HG02938 (cell line): ENCODE results near the gene NFATC1.
"Not testable (repeated sequence)": the region's sequence is repeated elsewhere in the genome, so short reads cannot be mapped to it uniquely, and the experiment has no call there.

Experiments used
- ATAC-seq: cut with Tn5 transposase; IDR thresholded peaks from one replicate; pipeline ENCODE4 v1.9.1; 2021; ENCODE audit warnings: mild to moderate bottlenecking, moderate library complexity; ENCODE audit not compliant: unreplicated experiment

Gene NFATC1

DNA sequence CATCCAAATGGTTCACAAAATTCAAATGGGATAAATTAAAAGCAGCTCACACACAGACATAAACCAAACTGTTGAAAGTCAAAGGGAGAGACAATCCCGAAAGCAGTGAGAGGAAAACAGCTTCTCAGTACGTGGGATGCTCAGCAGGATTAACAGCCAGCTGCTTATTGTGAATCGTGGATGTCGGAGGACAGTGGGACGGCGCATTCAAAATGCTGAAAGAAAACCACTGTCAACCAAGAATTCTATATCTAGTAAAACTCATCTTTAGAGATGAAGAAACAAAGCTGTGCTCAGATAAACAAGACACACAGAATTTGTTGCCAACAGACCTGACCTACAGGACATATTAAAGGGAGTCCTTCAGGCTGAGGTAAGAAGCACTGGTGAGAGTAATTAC is 102.9 kb downstream of the NFATC1 start:
- no peak for ATAC-seq

DNA sequence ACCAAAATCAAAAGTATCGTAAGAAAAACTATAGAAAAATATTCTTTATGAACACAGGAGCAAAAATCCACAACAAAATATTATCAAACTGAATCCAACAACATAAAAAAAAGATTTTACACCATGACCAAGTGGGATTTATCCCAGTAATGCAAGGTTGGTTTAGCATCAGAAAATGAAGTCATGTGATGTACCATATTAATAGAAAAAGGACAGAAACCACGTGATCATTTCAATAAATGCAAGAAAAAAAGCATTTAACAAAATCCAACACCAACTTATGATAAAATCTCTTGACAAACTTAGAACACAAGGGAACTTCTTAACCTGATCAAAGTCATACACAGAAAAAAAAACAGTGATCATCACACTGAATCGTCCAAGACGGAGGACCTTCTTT is 105.3 kb downstream of the NFATC1 start:
- ATAC-seq, result no peak

DNA sequence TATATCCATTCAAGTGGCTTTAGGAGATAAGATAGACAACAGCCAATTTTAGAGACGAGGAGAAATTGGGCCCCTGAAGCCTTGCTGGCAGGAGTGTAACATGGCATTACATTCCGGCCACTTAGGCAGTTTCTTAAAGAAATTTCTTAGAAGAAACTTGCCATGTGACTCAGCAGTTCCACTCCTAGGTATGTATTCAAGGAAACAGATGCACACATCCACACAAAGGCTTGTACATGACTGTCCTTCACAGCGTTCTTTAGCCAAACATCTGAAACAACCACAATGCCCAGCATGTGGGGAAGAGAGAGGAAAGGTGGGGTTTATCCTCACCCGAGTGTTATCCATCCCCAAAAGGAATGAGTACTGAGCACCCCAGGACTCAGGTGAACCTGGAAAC is 107.1 kb downstream of the NFATC1 start:
- no peak for ATAC-seq

DNA sequence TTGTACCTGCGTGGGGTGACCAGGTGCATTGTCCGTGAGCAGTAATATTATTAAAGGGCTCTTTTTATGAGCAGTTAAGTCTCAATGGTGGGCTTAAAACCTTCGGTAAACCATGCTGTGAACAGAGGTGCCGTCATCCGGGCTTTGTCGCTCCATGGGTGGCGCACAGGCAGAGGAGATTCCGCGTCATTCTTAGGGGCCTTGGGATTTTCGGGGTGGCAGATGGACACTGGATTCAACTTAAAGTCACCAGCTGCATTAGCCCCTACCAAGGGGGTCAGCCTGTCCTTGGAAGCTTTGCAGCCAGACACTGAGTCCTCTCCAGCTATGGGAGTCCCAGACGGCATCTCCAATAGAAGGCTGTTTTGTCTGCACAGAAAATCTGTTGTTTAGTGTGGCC is 107.7 kb downstream of the NFATC1 start:
- ATAC-seq, result no peak

DNA sequence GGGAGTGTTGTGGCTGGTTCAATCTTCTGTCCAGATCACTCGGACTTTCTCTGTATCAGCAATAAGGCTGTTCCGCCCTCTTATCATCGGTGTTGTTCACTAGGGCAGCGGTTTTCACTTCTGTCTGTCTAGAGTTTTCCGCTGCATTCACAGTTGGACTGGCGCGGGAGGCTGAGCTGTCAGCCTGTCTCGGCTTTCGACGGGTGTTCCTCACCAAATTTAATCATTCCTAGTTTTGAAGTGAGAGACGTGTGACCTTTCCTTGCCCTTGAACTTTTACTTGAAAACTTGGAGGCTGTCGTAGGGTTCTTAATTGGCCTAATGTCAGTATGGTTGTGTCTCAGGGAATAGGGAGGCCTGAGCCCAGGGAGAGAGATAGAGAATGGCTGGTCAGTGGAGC is 108.3 kb downstream of the NFATC1 start:
- no peak for ATAC-seq

DNA sequence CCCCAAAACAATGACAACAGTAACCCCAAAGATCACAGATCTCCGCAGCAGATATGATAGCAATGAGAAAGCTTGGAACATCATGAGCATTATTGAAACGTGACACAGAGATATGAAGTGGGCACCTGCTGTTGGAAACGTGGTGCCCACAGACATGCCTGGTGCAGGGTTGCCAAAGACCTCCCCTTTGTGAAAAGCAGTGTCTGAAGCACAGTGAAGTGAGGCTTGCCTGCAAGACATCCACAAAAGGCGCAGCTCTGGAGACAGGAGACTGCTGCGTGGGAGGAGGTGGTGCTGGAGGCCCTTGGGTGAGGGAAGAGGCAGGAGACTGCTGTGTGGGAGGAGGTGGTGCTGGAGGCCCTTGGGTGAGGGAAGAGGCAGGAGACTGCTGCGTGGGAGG is 108.8 kb downstream of the NFATC1 start:
- not testable (repeated sequence) for ATAC-seq

DNA sequence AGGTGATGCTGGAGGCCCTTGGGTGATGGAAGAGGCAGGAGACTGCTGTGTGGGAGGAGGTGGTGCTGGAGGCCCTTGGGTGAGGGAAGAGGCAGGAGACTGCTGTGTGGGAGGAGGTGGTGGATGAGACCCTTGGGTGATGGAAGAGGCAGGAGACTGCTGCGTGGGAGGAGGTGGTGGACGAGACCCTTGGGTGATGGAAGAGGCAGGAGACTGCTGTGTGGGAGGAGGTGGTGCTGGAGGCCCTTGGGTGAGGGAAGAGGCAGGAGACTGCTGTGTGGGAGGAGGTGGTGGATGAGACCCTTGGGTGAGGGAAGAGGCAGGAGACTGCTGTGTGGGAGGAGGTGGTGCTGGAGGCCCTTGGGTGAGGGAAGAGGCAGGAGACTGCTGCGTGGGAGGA is 109.7 kb downstream of the NFATC1 start:
- ATAC-seq, result not testable (repeated sequence)

DNA sequence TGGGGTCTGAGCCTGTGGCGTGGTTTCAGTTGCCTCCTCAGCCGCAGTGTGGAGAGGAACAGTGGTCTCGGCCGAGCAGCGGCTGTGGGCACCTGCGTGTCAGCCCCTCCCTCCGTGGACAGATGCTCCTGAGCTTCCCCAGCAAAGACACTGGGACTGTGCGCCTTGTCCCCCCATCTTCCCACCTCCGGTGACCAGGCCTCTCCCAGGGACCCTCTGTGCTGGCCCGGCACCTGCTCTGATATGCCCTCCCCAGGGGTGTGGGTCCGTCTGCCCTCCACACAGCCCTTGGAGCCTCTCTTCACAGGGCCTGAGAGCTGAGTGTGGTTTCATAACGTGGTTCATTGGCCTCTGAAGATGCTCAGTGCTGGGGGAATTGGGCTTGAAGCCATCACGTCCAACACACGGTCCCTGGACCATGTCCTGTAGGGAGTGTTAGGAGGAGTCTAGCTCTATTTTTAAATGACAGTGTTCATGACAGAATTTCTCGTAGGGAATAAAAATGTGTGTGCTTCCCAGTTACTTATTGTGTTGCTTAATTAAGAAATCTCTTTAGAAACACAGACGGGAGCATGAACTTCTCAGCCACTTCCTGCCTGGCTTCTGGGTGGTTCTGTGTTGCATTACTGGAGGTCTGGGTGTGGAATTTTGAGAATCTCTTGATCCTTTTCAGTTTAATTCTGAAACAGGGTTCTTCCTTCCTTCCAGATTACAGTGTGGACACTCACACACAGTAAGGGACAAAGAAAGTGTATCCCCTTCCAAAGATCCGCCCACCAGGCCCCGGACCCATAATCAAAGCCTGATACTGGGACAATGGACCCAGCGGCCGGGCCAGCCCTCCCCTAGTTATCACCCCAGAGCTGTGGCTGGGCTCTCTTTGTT is 110.7 kb downstream of the NFATC1 start:
- peak; percentile 60 for ATAC-seq

DNA sequence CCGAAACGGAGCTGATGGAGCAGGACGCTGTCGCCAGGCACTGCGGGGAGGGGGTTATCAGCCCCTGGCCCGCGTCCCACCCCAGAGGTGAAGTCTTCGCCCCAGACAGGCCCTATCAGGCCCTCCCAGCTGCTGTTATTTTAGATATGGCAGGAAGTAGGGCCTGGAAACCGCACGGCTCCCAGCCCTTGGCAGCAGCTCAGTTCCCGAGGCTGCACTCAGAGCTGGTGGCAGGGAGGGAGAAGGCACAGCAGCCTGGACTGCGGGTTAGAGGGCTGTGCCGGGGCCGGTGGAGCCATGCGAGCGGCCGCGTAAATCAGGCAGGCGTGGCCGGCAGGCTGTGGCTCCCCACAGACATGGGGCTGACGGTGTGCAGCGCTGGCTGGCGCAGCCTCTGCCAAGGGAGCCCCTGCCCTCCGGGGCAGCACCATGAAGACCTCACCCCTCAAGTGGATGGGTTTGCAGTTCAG is 111.4 kb downstream of the NFATC1 start:
- ATAC-seq, result peak; percentile 47

DNA sequence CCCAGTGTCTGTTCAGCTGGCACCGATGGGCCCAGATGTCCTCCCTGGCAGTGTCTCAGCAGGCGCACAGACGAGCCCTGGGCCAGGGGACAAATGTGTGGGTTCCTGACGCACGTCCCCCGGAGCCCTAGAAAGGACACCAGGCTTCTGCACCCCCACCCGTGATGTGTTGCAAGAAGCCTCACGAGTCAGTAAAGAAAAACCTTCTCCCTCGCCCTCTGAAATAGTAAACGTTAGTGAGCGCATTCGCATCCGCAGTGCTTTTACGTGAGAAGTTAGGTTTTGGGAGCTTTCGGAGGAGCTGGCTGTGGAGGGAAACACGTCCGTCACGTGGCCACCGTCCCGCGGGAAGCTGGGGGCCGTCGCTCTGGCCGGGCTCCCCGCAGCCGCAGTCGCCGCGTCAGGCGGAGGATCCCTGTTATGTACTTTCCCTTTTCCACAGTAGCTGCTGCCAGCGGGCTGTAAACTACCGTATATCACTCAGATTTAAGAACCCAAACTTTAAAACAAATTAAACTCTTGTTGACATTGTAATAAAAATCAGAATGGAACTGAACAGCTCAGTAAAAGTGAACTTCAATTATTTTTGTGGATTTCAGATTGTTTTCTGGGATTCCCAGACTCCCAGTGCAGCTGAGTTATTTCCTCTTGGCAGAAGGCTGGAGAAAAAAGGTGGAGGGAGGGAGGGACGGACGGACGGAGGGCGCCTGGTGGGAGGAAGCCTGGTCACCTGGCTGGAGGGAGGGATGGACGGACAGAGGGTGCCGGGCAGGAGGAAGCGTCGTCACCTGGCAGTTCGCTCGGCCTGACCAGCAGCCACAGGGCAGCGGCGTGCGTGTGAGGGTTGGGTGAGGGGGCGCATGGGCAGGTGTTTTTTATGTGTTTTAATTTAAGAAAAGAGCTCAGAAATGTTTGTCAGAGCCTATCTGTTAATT is 112.1 kb downstream of the NFATC1 start:
- ATAC-seq, result no peak

DNA sequence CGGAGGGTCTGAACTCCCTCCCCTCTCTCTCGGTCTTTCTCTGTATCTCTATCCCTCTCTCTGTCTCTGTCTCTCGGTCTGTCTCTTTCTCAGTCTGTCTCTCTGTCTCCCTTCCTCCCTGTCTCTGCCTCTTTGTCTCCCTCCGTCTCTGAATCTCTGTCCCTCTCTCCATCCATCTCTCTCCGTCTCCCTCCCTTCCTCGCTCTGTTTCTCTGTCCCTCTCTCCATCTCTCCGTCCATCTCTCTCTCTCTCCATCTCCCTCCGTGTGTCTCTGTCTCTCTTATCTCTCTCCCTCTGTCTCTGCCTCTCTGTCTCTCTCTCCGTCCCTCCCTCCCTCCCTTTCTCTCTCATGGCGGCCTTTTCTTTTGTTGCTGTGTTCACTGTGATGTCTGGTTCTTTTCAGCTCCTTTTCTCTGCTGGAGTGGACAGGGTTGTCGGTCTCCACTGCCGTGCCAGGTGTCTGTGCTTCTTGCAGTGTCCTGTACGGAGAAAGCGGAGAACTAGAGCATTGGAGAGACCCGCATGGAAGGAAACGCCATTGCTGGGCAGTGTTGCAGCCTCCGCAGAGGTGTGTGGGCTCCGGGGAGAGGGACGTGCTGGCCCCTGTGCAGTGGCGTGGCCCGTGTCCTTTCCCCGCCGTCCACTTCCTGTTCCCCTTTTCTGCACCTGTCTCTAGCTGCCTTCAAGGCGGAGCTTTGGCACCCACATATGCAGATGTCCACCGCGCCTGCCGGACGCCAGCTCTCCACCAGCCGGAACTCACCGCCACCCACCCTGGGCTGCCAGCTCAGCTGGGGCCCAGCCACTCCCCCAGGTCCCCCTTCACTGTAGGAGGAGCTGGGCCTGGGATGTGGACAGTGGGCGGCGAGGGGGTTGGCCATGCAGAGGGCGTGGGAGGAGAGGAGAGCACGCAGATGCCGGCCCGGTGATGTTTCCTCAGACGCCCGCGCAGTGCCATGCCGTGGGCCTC is 113.1 kb downstream of the NFATC1 start:
- ATAC-seq, result no peak

DNA sequence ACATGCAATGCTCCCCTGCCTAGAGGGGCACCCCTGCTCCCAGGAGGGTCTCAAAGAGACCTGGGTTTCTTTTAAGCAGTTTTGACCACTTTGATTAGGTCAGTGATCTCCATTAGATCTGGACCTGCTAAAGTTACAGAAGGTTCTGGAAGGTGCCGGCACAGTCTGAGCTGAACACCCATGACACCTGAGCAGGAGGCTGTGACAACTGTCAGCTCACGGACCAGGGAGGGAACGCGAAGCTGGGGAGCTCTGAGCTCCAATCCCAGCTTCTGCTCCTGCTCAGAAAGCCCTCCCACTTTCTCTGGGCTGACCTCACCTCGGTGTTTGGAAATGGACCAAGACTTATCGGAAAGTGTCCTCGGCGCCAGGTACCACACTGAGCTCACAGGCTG is 113.8 kb downstream of the NFATC1 start:
- ATAC-seq, result no peak

DNA sequence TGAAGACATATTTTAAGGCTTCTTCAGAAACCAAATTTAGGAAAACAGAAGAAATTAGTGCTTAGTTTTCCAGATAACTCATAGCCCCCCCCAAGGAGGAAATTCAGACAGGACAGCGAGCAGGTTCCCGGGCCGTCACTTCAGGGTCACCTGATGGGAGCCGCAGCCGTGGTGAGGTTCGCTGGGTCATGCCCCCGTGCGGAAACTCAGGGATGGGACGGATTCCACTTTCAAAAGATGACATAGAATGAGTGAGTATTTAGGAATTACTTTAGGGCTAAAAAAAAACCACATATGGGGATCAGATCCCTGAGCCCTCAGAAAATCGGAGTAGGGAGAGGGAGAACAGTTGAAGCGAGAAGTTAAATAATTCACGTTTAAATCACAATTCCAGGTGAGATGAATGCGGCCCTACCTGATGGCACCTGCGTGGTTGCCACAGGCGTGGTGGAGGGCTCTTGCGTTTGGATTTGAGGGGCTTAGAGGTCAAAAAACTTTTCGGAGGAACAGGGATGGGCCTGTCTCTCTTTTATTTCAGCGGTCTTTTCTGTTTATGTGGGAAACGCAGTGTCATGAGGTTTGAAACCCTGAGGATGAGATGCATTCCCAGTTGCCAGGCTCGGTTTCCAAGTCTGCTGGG is 114.4 kb downstream of the NFATC1 start:
- ATAC-seq, result no peak

DNA sequence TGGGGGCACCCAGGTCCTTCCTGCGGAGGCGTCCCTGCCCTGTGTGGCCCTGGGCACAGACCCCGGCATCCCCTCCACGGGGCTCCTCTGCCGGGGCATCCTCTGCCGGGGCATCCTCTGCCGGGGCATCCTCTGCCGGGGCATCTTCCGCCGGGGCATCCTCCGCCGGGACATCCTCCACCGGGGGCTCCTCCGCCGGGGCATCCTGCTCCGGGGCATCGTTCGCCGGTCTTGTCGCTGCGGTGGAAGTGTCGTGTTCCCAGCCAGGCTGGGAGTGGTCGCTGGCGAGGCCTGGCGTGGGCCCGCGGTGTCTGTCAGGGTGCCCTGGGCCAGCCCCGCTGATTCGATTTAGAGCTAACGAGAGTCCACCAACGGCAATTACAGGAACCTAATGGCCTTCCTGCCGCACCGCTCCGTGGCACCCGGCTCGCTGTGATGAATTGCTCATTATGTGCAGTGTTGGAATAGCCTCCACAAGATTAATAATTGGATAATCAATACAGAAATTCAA is 115.1 kb downstream of the NFATC1 start:
- ATAC-seq, result no peak

DNA sequence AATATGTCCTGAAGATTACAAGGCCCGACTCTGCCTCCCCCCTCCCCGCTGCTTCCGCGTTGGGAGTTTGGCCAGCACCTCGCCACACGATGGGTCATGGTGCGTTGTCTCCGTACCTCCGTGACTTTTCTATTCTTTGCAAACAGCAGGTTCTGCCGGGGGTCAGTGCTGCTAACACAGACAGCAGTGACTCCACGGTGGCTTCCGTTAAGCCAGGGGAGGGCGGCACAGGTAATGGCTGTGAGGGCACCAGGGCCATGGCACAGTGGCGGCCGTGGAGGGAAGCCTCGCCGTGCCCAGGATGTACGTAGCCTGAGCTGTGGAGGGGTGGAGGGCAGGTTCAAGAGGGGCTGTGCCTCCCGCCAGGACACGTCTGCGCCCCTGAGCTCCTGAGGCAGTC is 115.5 kb downstream of the NFATC1 start:
- ATAC-seq, result no peak

DNA sequence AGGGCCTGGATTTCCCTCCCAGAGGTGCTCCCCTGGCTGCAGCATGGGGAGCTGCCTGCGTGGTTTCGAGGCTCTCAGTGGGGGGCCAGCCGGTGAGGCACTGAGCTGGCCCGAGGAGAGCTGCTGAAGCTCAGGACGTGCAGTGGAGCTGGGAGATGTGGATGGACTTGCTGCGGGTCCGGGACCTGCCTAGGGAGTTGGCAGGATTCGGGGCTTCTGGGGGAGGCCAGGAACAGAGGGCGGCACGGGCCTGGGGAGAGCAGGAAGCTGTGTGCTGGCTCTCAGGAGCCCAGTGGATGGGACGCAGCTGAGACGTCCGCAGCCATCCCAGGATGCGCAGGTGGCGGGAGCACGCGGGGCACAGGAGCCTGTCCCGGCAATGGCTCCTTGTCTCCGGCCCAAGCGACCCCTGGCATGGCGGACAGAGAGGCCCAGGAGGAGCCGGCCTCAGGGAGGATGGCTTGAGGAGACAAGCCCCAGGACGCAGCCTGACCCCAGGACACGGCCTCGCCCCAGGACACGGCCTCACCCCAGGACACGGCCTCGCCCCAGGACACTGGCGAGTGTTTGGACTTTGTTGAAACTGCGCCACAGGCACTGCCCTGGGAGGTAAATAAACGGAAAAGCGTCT is 116.1 kb downstream of the NFATC1 start:
- ATAC-seq, result no peak

DNA sequence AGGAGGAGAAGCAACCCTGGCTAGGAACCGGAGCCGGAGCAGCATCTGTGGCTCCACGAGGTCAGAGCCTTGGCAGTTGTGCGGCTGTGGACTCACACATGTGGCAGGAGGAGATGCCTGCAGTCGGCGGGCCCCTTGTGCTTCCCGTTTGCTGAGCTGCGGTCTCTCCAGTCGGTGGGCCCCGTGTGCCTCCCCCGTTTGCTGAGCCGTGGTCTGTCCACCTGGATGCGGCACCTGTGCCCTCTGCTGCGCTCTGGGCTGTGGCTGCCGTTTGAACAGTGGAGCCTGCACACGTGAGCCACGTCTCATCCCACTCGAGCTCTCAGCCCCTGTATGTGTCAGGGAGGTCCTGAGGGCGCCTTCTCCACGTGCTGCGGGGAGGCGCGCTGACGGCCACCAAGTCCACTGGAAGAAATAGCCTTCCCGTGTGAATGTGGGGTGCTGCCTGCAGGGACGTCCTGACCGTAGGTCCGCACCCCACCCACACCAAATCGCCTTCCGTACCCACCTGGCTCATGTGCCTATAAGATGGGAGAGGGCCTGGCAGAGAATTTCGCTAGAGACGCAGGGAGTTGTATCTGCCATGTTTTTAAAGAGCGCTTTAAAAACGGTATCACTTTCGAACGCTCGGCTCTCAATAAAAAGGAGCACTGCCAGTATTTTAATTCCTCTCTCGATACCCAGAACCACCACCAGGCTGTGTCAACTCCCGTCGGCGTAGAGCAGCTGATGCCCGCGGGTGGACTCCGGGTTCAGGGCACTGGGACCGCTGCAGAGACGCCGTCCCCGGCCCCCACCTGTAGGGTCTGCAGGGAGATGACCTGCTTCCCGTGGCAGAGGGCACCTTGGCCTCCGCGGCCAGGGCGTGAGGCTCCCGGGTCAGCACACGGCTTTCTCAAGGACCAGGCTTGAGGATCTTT is 117.0 kb downstream of the NFATC1 start:
- ATAC-seq, result no peak

DNA sequence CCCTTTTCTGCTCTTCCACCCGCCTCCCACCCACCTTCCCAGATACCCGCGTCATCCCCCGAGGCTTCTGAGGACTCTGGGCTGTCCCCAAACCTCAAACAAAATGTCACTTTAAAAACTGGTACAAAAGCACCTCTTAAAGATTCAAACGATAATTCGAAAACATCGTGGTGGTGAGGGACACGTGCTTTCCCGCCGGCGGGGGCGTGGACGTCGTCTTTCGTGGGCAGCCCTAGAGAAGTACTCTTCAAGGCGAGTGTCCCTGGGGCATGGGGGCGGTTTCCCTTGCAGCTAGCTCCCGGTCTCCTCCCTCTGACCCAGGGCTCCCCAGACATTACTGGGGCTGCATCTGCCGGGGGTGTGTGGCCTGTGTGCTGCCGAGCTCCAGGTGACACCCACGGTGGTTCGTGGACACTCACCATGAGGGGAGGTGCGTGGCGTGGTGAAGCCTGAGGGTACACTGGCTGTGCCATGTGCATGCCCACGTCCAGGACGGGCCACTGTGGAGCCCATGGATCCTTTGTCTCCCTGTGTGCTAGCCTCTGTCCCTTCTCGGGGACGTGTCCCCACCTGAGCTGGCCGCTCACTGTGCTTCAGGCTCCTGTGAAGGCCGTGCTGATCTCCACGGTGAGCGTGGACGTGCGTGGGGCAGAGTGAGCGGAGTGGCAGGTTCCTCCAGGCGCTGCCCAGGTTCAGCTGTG is 117.8 kb downstream of the NFATC1 start:
- ATAC-seq, result no peak
